Stimulated activated CD8-positive, alpha-beta memory T cell treated with anti-CD3 and anti-CD28 coated beads, Interleukin-2, amount 100 ng/mL, for 48 hours (primary cell): ENCODE results near the gene POLE.
"Not testable (repeated sequence)": the region's sequence is repeated elsewhere in the genome, so short reads cannot be mapped to it uniquely, and the experiment has no call there.

ENCODE experiments used
- DNase-seq, 2 donors: peaks; one replicate each; pipeline ENCODE4 v3.0.0-alpha.2; 2020; ENCODE audit warnings: low read depth in 2 of 2

The POLE gene

GRCh38 chr12:132717531-132718387 lies 30.6 kb upstream of the POLE start:
- DNase-seq, result no peak

DNA sequence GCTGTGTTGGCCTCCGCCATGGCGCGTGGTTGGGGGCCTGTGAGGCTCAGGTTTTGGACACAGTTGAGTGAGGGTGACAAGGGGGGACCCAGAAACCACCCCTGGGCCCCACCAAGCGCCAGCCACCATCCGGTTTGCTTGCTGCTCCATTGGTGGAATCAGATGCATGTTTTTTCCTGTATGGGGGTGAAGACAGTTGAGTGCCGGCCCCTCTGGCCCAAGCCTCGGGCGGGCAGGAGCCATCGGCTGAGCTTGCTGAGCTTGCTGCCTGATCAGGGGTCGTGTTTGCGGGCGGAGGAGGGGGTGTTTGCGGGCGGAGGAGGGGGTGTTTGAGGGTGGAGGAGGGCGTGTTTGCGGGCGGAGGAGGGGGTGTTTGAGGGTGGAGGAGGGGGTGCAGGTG lies 29.9 kb upstream of the POLE start:
- no peak for DNase-seq

GRCh38 chr12:132716356-132716755 lies 29.2 kb upstream of the POLE start:
- DNase-seq, result no peak

DNA sequence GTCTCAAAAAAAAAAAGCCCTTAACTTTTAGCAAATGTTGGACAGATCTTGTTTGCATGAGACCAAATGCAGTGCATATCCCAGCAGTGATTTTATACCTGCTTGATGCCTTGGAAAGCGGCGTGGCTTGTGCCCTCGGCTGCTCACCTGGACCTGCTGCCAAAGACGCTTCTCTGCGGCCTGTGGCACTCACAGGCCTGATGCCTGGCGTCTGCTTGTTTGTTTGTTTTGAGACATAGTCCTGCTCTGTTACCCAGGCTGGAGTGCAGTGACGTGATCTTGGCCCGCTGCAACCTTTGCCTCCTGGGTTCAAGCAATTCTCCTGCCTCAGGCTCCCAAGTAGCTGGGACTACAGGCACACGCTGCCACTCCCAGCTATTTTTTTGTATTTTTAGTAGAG lies 28.7 kb upstream of the POLE start:
- DNase-seq, result no peak

DNA sequence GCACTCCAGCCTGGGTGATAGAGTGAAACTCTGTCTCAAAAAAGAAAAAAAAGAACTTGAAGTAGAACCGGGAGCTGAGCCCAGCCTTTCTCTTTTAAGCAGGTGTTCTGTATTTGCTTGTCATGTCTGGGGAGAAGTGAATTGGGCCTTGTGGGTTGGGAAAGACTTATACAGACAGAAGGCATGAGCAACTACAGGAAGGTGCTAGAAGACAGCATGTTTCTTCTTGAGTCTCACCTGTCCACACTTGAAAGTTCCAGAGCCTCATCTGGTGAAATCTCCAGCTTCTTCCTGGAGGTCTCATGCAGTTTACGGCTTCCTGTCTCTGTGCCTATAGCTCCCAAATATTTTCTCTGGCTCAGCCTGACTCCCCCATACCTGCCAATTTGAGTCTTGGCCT lies 26.0 kb upstream of the POLE start:
- DNase-seq, result no peak

GRCh38 chr12:132711080-132711843 lies 24.1 kb upstream of the POLE start:
- peak in 1 of 2 donors; percentile 22 for DNase-seq

- peak; percentile 75 to 81 for DNase-seq
Measured at GRCh38 chr12:132710405-132711079, 23.4 kb upstream of the POLE start, which contains the start of gene PGAM5. TSS of gene PGAM5 (plus strand) at chr12:132710842. CDS start at chr12:132710877, 35 bp downstream.

GRCh38 chr12:132710043-132710404 lies 22.9 kb upstream of the POLE start:
- no peak for DNase-seq

GRCh38 chr12:132708150-132708549 lies 21.0 kb upstream of the POLE start:
- DNase-seq, result no peak

DNA sequence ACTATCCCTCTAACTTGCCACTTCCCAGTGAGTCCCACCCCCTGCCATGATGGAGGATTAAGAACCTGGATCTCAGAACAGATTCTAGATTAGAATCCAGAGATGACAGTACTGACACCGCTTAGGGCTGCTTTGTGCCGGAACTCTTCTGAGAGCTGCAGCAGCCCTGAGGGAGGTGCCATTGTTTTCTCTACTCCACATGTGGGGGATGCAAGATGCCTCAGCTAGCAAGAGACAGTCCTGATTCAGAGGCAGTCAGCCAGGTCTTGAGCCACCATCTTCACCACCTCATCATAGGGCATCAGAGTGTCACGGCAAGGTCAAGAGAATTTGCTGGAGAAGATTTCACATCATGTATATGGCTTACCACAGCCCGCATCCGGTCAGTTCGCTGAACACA lies 20.1 kb upstream of the POLE start:
- DNase-seq, result no peak

- DNase-seq, result no peak
Measured at GRCh38 chr12:132703641-132704040, 16.5 kb upstream of the POLE start.

GRCh38 chr12:132702640-132703039 lies 15.5 kb upstream of the POLE start:
- DNase-seq, result no peak

DNA sequence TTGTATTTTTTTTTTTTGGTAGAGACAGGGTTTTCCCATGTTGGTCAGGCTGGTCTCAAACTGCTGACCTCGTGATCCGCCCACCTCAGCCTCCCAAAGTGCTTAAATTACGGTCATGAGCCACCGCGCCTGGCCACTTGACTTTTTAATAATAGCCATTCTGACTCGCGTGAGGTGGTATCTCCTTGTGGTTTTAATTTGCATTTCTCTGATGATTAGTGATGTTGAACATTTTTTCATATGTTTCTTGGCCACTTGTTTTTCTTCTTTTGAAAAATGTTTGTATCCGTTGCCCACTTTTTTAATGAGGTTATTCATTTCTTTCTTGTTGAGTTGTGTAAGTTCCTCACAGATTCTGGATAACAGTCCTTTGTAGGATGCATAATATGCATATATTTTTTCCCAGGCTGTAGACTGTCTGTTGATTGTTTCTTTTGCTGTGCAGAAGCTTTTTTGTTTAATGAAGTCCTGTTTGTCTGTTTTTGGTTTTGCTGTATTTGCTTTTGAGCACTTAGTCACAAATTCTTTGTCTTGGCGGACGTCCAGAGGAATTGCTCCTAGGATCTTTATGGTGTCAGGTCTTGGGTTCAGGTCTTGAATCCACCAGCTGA lies 13.2 kb upstream of the POLE start:
- no peak for DNase-seq

GRCh38 chr12:132698341-132698740 lies 11.2 kb upstream of the POLE start:
- DNase-seq, result no peak

- DNase-seq, result no peak
Measured at GRCh38 chr12:132695431-132695830, 8.3 kb upstream of the POLE start.

DNA sequence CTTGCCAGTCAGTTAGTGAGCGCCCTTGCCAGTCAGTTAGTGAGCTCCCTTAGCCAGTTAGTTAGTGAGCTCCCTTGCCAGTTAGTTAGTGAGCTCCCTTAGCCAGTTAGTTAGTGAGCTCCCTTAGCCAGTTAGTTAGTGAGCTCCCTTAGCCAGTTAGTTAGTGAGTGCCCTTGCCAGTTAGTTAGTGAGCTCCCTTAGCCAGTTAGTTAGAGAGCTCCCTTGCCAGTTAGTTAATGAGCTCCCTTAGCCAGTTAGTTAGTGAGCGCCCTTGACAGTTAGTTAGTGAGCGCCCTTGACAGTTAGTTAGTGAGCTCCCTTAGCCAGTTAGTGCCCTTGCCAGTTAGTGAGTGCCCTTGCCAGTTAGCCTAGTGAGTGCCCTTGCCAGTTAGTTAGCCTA lies 7.7 kb upstream of the POLE start:
- DNase-seq, result not testable (repeated sequence)

DNA sequence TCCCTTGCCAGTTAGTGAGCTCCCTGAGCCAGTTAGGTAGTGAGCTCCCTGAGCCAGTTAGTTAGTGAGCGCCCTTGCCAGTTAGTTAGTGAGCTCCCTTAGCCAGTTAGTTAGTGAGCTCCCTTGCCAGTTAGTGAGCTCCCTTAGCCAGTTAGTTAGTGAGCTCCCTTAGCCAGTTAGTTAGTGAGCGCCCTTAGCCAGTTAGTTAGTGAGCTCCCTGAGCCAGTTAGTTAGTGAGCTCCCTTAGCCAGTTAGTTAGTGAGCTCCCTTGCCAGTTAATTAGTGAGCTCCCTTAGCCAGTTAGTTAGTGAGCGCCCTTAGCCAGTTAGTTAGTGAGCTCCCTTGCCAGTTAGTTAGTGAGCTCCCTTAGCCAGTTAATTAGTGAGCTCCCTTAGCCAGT lies 4.9 kb upstream of the POLE start:
- not testable (repeated sequence) for DNase-seq

GRCh38 chr12:132690112-132690511 lies 3.0 kb upstream of the POLE start:
- no peak for DNase-seq

DNA sequence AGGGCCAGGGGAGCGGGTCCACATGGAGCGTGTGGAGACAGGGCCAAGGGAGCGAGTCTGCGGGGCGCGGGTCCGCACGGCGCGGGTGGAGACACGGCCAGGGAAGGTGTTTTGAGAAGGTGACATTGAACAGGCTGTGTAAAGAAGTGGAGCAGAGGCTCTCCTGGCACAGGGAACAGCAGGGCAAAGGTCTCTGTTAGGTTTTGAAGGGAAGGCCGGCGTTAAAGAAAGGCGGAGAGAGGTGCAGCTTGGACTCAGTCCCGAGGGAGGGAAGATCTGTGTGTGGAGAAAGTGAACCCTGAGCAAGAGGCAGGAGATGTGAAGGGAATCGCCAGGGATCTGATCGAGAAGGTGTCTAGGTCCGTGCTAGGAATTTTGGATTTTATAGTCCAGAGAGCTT lies 2.1 kb upstream of the POLE start:
- no peak for DNase-seq

DNA sequence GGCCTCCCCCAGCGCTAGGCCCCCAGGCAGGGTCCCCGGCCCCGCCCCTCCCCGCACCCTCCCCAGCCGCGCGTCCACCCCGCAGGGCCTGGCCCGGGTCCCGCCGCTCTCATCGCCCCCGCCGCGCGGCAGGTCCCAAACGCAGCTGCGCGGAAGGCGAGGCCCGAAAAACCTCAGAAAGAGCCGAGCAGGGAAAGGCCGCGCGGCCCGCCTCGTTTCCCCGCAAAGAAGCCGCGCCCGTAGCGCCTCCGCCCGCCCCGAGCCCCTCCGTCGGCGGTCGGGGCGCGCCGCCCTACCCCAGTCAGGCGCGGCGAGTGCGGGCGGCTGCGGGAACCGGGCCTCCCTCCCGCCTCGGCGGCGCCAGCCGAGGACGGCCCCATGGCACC lies 324 bp downstream of the POLE start:
- no peak for DNase-seq

DNA sequence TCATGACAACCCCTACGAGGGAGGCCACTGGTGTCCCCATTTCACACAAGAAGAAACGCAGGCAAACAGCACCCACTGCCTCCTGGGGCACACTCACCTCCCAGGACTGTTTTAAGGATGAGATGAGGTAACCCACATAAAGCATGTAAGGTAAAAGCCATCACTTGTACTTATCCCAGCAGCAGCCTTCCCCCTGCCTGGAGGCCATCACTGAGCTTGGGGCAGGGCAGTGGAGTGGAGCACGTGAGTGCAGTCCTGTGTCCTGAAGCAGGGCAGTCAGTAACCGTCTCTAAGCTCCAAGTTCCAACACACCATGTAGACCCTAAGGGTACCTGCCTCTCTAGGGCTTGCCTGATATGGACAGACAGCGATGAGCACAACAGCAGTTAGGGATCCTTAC lies 1.7 kb downstream of the POLE start:
- DNase-seq, result no peak

GRCh38 chr12:132677492-132677891 lies 9.7 kb downstream of the POLE start:
- DNase-seq, result no peak
